H1 (cell line): ENCODE measurements around the gene GNG12. TPM values are rescaled to one million over a fixed set of nuclear protein-coding genes. Genes with fewer than 3 reads are reported as not detected.

Experiments used
- CTCF ChIA-PET: fragments of 300-600 bp; sonication (Branson Sonifier 250); formaldehyde crosslinking; loops from one replicate; lab custom pipeline; 2021; ENCODE audit not compliant: partially characterized antibody; lab: Charles Lee
- POLR2A ChIA-PET: fragments of 300-600 bp; sonication (Branson Sonifier 250); formaldehyde crosslinking; loops from one replicate; lab custom pipeline; 2021; ENCODE audit warnings: inconsistent platforms; ENCODE audit not compliant: partially characterized antibody; lab: Charles Lee
- DNase-seq, 2 experiments: peaks; one replicate each; pipeline versions ENCODE4 v3.0.0 to v3.0.0-alpha.2; 2010 to 2022; ENCODE audit warnings: low spot score in 2 of 2, low read depth in 1 of 2, mixed read lengths in 1 of 2
- FAIRE-seq: peaks from 2 replicates; lab custom pipeline; 2011; peaks lifted over from hg19 to GRCh38; lab: Jason Lieb, UNC
- H2AFZ ChIP-seq: 2 replicates; pipeline ENCODE4 v1.8.1; 2012; ENCODE audit warnings: low read length, inconsistent platforms
- H2AK5ac ChIP-seq: 2 replicates; pipeline ENCODE4 v1.6.1; 2013; ENCODE audit warnings: low read depth, low read length
- H2BK120ac ChIP-seq: replicated peaks from 2 replicates; pipeline ENCODE3; 2013; ENCODE audit warnings: low read depth, low read length, inconsistent platforms
- H2BK12ac ChIP-seq: 2 replicates; pipeline ENCODE4 v1.6.1; 2013; ENCODE audit warnings: low read depth, low read length
- H2BK15ac ChIP-seq: 2 replicates; pipeline ENCODE4 v1.6.1; 2013; ENCODE audit warnings: low read length
- H2BK20ac ChIP-seq: 2 replicates; pipeline ENCODE4 v1.6.1; 2013; ENCODE audit warnings: low read length
- H2BK5ac ChIP-seq: 2 replicates; pipeline ENCODE4 v1.6.1; 2013; ENCODE audit warnings: low read depth, low read length
- H3K14ac ChIP-seq: 2 replicates; pipeline ENCODE4 v1.6.1; 2013; ENCODE audit warnings: inconsistent platforms; ENCODE audit not compliant: insufficient read length
- H3K18ac ChIP-seq: 2 replicates; pipeline ENCODE4 v1.6.1; 2013; ENCODE audit warnings: low read length; ENCODE audit errors: extremely low read depth
- H3K23ac ChIP-seq: 2 replicates; pipeline ENCODE4 v1.6.1; 2013; ENCODE audit warnings: inconsistent platforms; ENCODE audit not compliant: insufficient read length
- H3K23me2 ChIP-seq: 2 replicates; pipeline ENCODE4 v1.6.1; 2013; ENCODE audit warnings: low read depth, low read length
- H3K27ac ChIP-seq: 2 replicates; pipeline ENCODE4 v1.6.1; 2011; ENCODE audit warnings: low read depth, low read length, inconsistent platforms
- H3K27me3 ChIP-seq, 4 experiments: replicated peaks in 1 of 4; 1 replicate in 1 of 4; 2 replicates in 3 of 4; pipeline versions ENCODE4 v1.6.1 to v1.8.1; 2011 to 2013; ENCODE audit warnings: low read length in 3 of 4, mild to moderate bottlenecking in 3 of 4, inconsistent platforms in 2 of 4, mixed read lengths in 2 of 4, moderate library complexity in 1 of 4; ENCODE audit not compliant: control insufficient read depth in 3 of 4, insufficient read depth in 3 of 4; ENCODE audit errors: extremely low read depth in 1 of 4
- H3K36me3 ChIP-seq, 4 experiments: 2 replicates each; pipeline versions ENCODE4 v1.6.1 to v1.8.1; 2011 to 2013; ENCODE audit warnings: mild to moderate bottlenecking in 4 of 4, low read length in 3 of 4, moderate library complexity in 2 of 4, control low read depth in 1 of 4, inconsistent platforms in 1 of 4; ENCODE audit not compliant: insufficient read depth in 4 of 4, control insufficient read depth in 2 of 4
- H3K4ac ChIP-seq: replicated peaks from 2 replicates; pipeline ENCODE3; 2013; ENCODE audit warnings: low read length, low read depth, mixed read lengths, inconsistent platforms; ENCODE audit not compliant: insufficient read length
- H3K4me1 ChIP-seq, 4 experiments: replicated peaks in 1 of 4; 1 replicate in 1 of 4; 2 replicates in 3 of 4; pipeline versions ENCODE4 v1.6.1 to v1.8.1; 2011 to 2013; ENCODE audit warnings: low read length in 3 of 4, inconsistent platforms in 2 of 4, mixed read lengths in 1 of 4; ENCODE audit not compliant: insufficient read depth in 4 of 4, control insufficient read depth in 3 of 4
- H3K4me2 ChIP-seq, 2 experiments: 2 replicates each; pipeline versions ENCODE4 v1.6.1 to v1.8.1; 2011 to 2013; ENCODE audit warnings: low read depth in 2 of 2, low read length in 2 of 2, control low read depth in 1 of 2, inconsistent platforms in 1 of 2, mild to moderate bottlenecking in 1 of 2; ENCODE audit not compliant: insufficient read depth in 1 of 2
- H3K4me3 ChIP-seq, 4 experiments: fragments of 200-600, 300-600 bp in 1 of 4; sonication (generic), shearing (Covaris generic), sonication (Bioruptor Twin) in 1 of 4; 2 replicates each; pipeline versions ENCODE4 v1.5.1 to v1.8.1; 2011 to 2016; ENCODE audit warnings: low read length in 4 of 4, low read depth in 3 of 4, control low read depth in 2 of 4, inconsistent platforms in 2 of 4, mild to moderate bottlenecking in 2 of 4, mixed read lengths in 1 of 4, moderate library complexity in 1 of 4; ENCODE audit not compliant: insufficient read depth in 2 of 4; ENCODE audit errors: extremely low read depth in 1 of 4
- H3K56ac ChIP-seq: replicated peaks from 2 replicates; pipeline ENCODE3; 2013; ENCODE audit warnings: low read depth, mild to moderate bottlenecking, mixed read lengths, low read length, inconsistent platforms; ENCODE audit not compliant: insufficient read length
- H3K79me1 ChIP-seq: 2 replicates; pipeline ENCODE4 v1.6.1; 2013; ENCODE audit warnings: low read depth, low read length, control low read depth
- H3K79me2 ChIP-seq, 2 experiments: 2 replicates each; pipeline versions ENCODE4 v1.6.1 to v1.8.1; 2012 to 2013; ENCODE audit warnings: low read length in 2 of 2, mild to moderate bottlenecking in 2 of 2, inconsistent platforms in 1 of 2; ENCODE audit not compliant: insufficient read depth in 2 of 2, control insufficient read depth in 1 of 2
- H3K9ac ChIP-seq, 4 experiments: replicated peaks in 1 of 4; 1 replicate in 1 of 4; 2 replicates in 3 of 4; pipeline versions ENCODE4 v1.6.1 to v1.8.1; 2011 to 2013; ENCODE audit warnings: low read depth in 3 of 4, low read length in 3 of 4, control low read depth in 2 of 4, mild to moderate bottlenecking in 2 of 4, moderate library complexity in 2 of 4, inconsistent platforms in 1 of 4; ENCODE audit errors: extremely low read depth in 1 of 4
- H3K9me3 ChIP-seq, 2 experiments: 2 replicates each; pipeline versions ENCODE4 v1.6.1 to v1.8.1; 2012 to 2013; ENCODE audit warnings: mild to moderate bottlenecking in 2 of 2, moderate library complexity in 2 of 2, control low read depth in 1 of 2, inconsistent platforms in 1 of 2, low read depth in 1 of 2, low read length in 1 of 2, mixed read lengths in 1 of 2; ENCODE audit not compliant: insufficient read depth in 2 of 2
- H4K20me1 ChIP-seq, 2 experiments: replicated peaks in 1 of 2; 2 replicates each; pipeline versions ENCODE3 to v1.8.1; 2011 to 2013; ENCODE audit warnings: inconsistent platforms in 2 of 2, low read length in 2 of 2, mild to moderate bottlenecking in 1 of 2; ENCODE audit not compliant: insufficient read depth in 2 of 2, control insufficient read depth in 1 of 2
- H4K5ac ChIP-seq: 2 replicates; pipeline ENCODE4 v1.6.1; 2013; ENCODE audit warnings: low read length, low read depth, mixed read lengths, inconsistent platforms; ENCODE audit not compliant: insufficient read length
- H4K8ac ChIP-seq: 2 replicates; pipeline ENCODE4 v1.8.0; 2013; ENCODE audit warnings: mild to moderate bottlenecking, moderate library complexity, low read length, inconsistent platforms; ENCODE audit not compliant: insufficient read depth; ENCODE audit errors: extremely low read depth
- H4K91ac ChIP-seq: replicated peaks from 2 replicates; pipeline ENCODE3; 2013; ENCODE audit warnings: low read length, mixed read lengths, inconsistent platforms; ENCODE audit not compliant: insufficient read length
- BCL11A ChIP-seq, 2 experiments: IDR thresholded peaks; one replicate each; pipeline ENCODE4 v1.6.1; 2011; ENCODE audit warnings: low read depth in 2 of 2, low read length in 2 of 2, mild to moderate bottlenecking in 2 of 2
- CHD2 ChIP-seq: IDR thresholded peaks from 2 replicates; pipeline ENCODE4 v1.6.1; 2012; ENCODE audit warnings: low read length, improper control_type of control experiment
- KDM4A ChIP-seq: IDR thresholded peaks from one replicate; pipeline ENCODE4 v1.7.1; 2012; ENCODE audit warnings: low read depth, mild to moderate bottlenecking, moderate library complexity, low read length, inconsistent platforms; ENCODE audit not compliant: severe bottlenecking
- KDM5A ChIP-seq: fragments of 200-600 bp; IDR thresholded peaks from 2 replicates; pipeline ENCODE4 v1.7.1; 2012; ENCODE audit warnings: mild to moderate bottlenecking, low read length, inconsistent platforms, mixed read lengths
- POLR2A ChIP-seq, 2 experiments: IDR thresholded peaks; 1 replicate in 1 of 2; 2 replicates in 1 of 2; pipeline ENCODE4 v1.6.1; 2011; ENCODE audit warnings: low read depth in 2 of 2, low read length in 2 of 2, mild to moderate bottlenecking in 2 of 2; ENCODE audit errors: control extremely low read depth in 1 of 2
- RFX5 ChIP-seq: IDR thresholded peaks from 2 replicates; pipeline ENCODE4 v1.6.1; 2011; ENCODE audit warnings: low read depth, low read length, improper control_type of control experiment, borderline replicate concordance
- SIN3A ChIP-seq, 2 experiments: IDR thresholded peaks in 1 of 2; conservative IDR thresholded peaks in 1 of 2; 2 replicates each; pipeline ENCODE4 v1.6.1; 2011 to 2012; ENCODE audit warnings: low read length in 2 of 2, improper control_type of control experiment in 1 of 2, low read depth in 1 of 2, mild to moderate bottlenecking in 1 of 2
- SIX5 ChIP-seq: IDR thresholded peaks from 2 replicates; pipeline ENCODE4 v1.6.1; 2011; ENCODE audit warnings: mild to moderate bottlenecking, low read depth, low read length
- SRF ChIP-seq: IDR thresholded peaks from 2 replicates; pipeline ENCODE4 v1.6.1; 2011; ENCODE audit warnings: mild to moderate bottlenecking, low read depth, low read length, moderate library complexity
- TBP ChIP-seq: IDR thresholded peaks from 2 replicates; pipeline ENCODE4 v1.6.1; 2011; ENCODE audit warnings: low read depth, low read length, improper control_type of control experiment
- YY1 ChIP-seq: IDR thresholded peaks from 2 replicates; pipeline ENCODE4 v1.6.1; 2011; ENCODE audit warnings: low read depth, mild to moderate bottlenecking, low read length
- ZNF274 ChIP-seq: IDR thresholded peaks from 2 replicates; pipeline ENCODE4 v1.7.0; 2012; ENCODE audit warnings: low read length, borderline replicate concordance; ENCODE audit errors: extremely low read depth
- polyA plus RNA-seq, 7 experiments: library from polyadenylated mRNA; depleted of rRNA in 3 of 7; stranded (reverse) in 5 of 7; unstranded in 2 of 7; fragments of >200 nt in 5 of 7; fragments of 200-250 nt in 2 of 7; gene quantifications; 1 replicate in 5 of 7; 2 replicates in 1 of 7; 4 replicates in 1 of 7; pipeline versions ENCODE4 v1.2.1 to v1.2.3, GENCODE V29; 2011 to 2013; ENCODE audit warnings: missing spikeins in 2 of 7, mixed read lengths in 2 of 7
- total RNA-seq: library from RNA; stranded (reverse); fragmentation: NEBNext Ultra II Directional; extraction: Animal tissue kit (Norgen Biotek cat#: 25700); gene quantifications from 2 replicates; pipeline ENCODE4 v1.2.1, GENCODE V29; 2021
- TF ChIP-seq, protein P1 (sequence below), 3 experiments: IDR thresholded peaks; 1 replicate in 2 of 3; 2 replicates in 1 of 3; pipeline versions ENCODE4 v1.5.1 to v1.6.1; 2011; ENCODE audit warnings: low read length in 3 of 3, mild to moderate bottlenecking in 3 of 3, inconsistent platforms in 2 of 3, low read depth in 1 of 3, moderate library complexity in 1 of 3; ENCODE audit not compliant: insufficient read depth in 1 of 3; ENCODE audit errors: control extremely low read depth in 1 of 3

The GNG12 gene
- total and polyA plus RNA-seq, 2 of the 8 experiments (the other 6 are each of a cell fraction or from before 2014, with no cell fraction given): 11.4 to 35.8 TPM

DNA sequence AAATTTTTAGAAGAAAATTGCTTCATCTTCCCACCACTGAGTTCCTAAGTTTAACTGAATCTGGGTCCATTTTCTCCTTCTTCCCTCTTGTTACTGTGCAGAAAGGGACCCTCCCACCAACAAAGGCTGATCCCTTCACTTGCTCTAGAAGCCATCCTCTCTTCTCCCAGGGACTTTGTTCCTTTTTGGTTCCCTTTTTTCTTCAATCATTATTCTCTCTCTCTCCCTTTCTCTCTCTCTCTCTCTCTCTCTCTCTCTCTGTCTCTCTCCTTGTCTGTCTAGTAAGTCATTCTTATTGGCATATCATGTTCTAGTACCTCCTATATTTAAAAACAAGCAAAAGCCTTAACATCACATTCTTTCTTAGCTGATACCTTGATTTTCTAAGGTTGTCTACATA is 180.0 kb downstream of the GNG12 start:
- Histone ChIP-seq H4K5ac (no peak overlapping the region), H3K23ac (no peak overlapping the region), H2AFZ (no peak overlapping the region), H3K23me2 (no peaks in the 10 kb centered on the region), H3K18ac (no peak overlapping the region), H2BK15ac (no peak overlapping the region), H3K9ac (no peak overlapping the region), H3K56ac (no peak overlapping the region), H4K8ac (no peak overlapping the region), H3K27me3 (no peaks in the 10 kb centered on the region), H4K91ac (no peak overlapping the region), H3K27ac (no peak overlapping the region), H3K4ac (no peak overlapping the region), H3K79me2 (no peaks in the 10 kb centered on the region), H3K9me3 (no peaks in the 10 kb centered on the region), H3K14ac (no peak overlapping the region), H2BK120ac (no peak overlapping the region), H2AK5ac (no peak overlapping the region), H3K4me2 (no peak overlapping the region), H3K4me3 (no peak overlapping the region), H3K79me1 (no peaks in the 10 kb centered on the region), H2BK5ac (no peak overlapping the region), H3K36me3 (no peaks in the 10 kb centered on the region), H2BK12ac (no peak overlapping the region), H4K20me1 (no peaks in the 10 kb centered on the region), H2BK20ac (no peak overlapping the region), H3K4me1 (no peaks in the 10 kb centered on the region)
- FAIRE-seq (no peak), DNase-seq (no peak)
- POLR2A ChIA-PET: interaction anchor here (0.8 to 1.4 kb wide), 2 partner anchors 21 to 33 kb away, joined by 3 read pairs; no protein-coding TSS in a partner anchor
- CTCF ChIA-PET: interaction anchor here (0.9 to 1.2 kb wide), 4 partner anchors 8 to 109 kb away, joined by 3 to 4 read pairs (median 3); no protein-coding TSS in a partner anchor
- no peak for TF ChIP-seq POLR2A (IDR thresholded peaks at IDR 0.05; ENCODE audit: control extremely low read depth in 1 of 2, low read depth in 2 of 2, low read length in 2 of 2)
- TF ChIP-seq BCL11A (IDR thresholded peaks at IDR 0.05; ENCODE audit: low read depth in 2 of 2, low read length in 2 of 2): no peak
- no peak for TF ChIP-seq YY1
- TF ChIP-seq CHD2: no peak
- TF ChIP-seq, protein P1, sequence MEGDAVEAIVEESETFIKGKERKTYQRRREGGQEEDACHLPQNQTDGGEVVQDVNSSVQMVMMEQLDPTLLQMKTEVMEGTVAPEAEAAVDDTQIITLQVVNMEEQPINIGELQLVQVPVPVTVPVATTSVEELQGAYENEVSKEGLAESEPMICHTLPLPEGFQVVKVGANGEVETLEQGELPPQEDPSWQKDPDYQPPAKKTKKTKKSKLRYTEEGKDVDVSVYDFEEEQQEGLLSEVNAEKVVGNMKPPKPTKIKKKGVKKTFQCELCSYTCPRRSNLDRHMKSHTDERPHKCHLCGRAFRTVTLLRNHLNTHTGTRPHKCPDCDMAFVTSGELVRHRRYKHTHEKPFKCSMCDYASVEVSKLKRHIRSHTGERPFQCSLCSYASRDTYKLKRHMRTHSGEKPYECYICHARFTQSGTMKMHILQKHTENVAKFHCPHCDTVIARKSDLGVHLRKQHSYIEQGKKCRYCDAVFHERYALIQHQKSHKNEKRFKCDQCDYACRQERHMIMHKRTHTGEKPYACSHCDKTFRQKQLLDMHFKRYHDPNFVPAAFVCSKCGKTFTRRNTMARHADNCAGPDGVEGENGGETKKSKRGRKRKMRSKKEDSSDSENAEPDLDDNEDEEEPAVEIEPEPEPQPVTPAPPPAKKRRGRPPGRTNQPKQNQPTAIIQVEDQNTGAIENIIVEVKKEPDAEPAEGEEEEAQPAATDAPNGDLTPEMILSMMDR (IDR thresholded peaks at IDR 0.05; ENCODE audit: control extremely low read depth in 1 of 3, insufficient read depth in 1 of 3, low read depth in 1 of 3, low read length in 3 of 3): no peak
- no peak for TF ChIP-seq KDM5A
- no peak for TF ChIP-seq ZNF274
- no peak for TF ChIP-seq SIN3A (conservative IDR thresholded peaks at IDR 0.05 in 1 of 2, IDR thresholded peaks at IDR 0.05 in 1 of 2; ENCODE audit: low read depth in 1 of 2, low read length in 2 of 2)
- no peak for TF ChIP-seq RFX5
- TF ChIP-seq SIX5: no peak
- TF ChIP-seq SRF: no peak
- no peak for TF ChIP-seq KDM4A
- TF ChIP-seq TBP: no peak
